WERI-Rb-1 (cell line): Measurements from ENCODE around the gene MAMDC4.

Source experiments
- DNase-seq: peaks from one replicate; pipeline ENCODE4 v3.0.0-alpha.2; 2020
- H3K27ac ChIP-seq: fragments of 250-450 bp; sonication (Bioruptor Pico); 2 replicates; pipeline ENCODE4 v1.5.1; 2020; ENCODE audit warnings: mild to moderate bottlenecking, moderate library complexity
- H3K27me3 ChIP-seq: fragments of 250-450 bp; sonication (Bioruptor Pico); 2 replicates; pipeline ENCODE4 v1.5.1; 2021; ENCODE audit warnings: mild to moderate bottlenecking, low read depth, moderate library complexity; ENCODE audit not compliant: insufficient read depth, severe bottlenecking
- H3K36me3 ChIP-seq: fragments of 250-450 bp; sonication (Bioruptor Pico); 2 replicates; pipeline ENCODE4 v1.5.1; 2020; ENCODE audit warnings: mild to moderate bottlenecking, moderate library complexity
- H3K4me3 ChIP-seq: 2 replicates; pipeline ENCODE4 v1.5.1; 2011; ENCODE audit warnings: low read depth, mild to moderate bottlenecking, control low read depth, low read length
- H3K9me3 ChIP-seq: fragments of 250-450 bp; sonication (Bioruptor Pico); 2 replicates; pipeline ENCODE4 v1.5.1; 2021; ENCODE audit warnings: mild to moderate bottlenecking, moderate library complexity; ENCODE audit not compliant: severe bottlenecking
- TF ChIP-seq, protein P1 (sequence below): IDR thresholded peaks from 2 replicates; pipeline ENCODE4 v1.5.1; 2011; ENCODE audit warnings: low read depth, mild to moderate bottlenecking, control low read depth, inconsistent platforms, low read length

The MAMDC4 gene

DNA sequence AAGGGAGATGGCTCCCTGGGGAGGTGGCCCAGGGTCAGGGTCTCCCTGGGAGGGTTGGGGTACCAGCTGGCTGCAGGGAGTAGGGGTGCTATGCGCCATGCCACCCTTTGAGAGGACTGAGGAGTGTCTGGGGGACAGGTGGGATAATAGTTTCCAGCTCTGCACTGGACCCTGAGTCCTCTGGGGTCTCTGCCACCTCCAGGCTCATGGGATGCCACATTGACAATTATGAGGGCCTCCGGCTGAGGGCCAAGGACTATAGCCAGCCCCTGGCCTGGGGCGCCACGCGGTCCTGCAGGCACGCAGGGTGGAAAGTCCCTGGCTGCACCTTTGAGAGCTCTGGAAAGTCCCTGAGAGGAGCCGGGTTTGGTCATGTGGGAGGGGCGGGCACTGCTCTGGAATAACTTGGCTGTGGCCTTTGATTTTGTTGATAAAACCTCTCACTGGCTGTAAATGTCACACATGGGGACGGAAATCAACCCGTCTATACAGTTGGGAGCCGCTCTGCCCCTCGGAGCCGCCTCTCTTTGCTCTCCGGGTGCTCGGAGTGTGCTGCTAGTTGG is 50.2 kb downstream of the MAMDC4 start:
- Histone ChIP-seq H3K27me3 (no peaks in the 10 kb centered on the region), H3K9me3 (no peaks in the 10 kb centered on the region), H3K27ac (no peak overlapping the region), H3K36me3 (peaks cover 87% of the 10 kb centered on the region), H3K4me3 (no peak overlapping the region)
- TF ChIP-seq, protein P1, sequence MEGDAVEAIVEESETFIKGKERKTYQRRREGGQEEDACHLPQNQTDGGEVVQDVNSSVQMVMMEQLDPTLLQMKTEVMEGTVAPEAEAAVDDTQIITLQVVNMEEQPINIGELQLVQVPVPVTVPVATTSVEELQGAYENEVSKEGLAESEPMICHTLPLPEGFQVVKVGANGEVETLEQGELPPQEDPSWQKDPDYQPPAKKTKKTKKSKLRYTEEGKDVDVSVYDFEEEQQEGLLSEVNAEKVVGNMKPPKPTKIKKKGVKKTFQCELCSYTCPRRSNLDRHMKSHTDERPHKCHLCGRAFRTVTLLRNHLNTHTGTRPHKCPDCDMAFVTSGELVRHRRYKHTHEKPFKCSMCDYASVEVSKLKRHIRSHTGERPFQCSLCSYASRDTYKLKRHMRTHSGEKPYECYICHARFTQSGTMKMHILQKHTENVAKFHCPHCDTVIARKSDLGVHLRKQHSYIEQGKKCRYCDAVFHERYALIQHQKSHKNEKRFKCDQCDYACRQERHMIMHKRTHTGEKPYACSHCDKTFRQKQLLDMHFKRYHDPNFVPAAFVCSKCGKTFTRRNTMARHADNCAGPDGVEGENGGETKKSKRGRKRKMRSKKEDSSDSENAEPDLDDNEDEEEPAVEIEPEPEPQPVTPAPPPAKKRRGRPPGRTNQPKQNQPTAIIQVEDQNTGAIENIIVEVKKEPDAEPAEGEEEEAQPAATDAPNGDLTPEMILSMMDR, result no peak
- no peak for DNase-seq

DNA sequence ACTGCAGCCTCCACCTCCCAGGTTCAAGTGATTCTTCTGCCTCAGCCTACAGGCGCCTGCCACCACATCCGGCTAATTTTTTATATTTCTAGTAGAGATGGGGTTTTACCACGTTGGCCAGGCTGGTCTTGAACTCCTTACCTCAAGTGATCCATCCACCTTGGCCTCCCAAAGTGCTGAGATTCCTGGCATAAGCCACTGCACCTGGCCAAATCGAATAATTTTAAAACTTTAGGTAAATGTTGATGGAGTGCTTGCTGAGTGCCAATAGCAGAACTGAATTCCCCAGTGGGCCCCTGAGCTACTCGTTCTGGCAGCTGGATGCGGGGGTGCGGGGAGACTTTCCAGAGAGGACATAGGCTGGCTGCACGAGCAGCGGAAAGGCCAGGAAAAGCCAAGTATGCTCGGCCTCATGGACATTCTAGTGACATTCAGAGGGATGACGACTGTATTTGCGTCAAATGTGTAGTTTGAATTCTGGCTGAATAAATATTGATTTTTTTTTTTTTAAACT is 51.0 kb downstream of the MAMDC4 start:
- Histone ChIP-seq H3K36me3 (peaks cover 95% of the 10 kb centered on the region), H3K27ac (no peak overlapping the region), H3K9me3 (no peaks in the 10 kb centered on the region), H3K27me3 (no peaks in the 10 kb centered on the region), H3K4me3 (no peak overlapping the region)
- DNase-seq, result no peak
- TF ChIP-seq, protein P1, result no peak

DNA sequence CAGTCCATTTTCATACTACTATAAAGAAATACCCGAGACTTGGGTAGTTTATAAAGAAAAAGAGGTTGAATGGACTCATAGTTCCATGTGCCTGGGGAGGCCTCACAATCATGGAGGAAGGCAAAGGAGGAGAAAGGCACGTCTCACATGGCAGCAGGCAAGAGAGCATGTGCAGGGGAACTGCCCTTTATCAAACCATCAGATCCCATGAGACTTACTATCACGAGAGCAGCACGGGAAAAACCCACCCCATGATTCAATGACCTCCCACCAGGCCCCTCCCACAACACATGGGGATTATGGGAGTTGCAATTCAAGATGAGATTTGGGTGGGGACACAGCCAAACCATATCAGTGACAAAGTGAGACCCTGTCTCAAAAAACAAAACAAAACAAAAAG is 54.1 kb downstream of the MAMDC4 start:
- Histone ChIP-seq H3K4me3 (no peak overlapping the region), H3K9me3 (no peaks in the 10 kb centered on the region), H3K27ac (no peak overlapping the region), H3K27me3 (no peaks in the 10 kb centered on the region), H3K36me3 (peaks cover 87% of the 10 kb centered on the region)
- TF ChIP-seq, protein P1, result no peak
- no peak for DNase-seq

DNA sequence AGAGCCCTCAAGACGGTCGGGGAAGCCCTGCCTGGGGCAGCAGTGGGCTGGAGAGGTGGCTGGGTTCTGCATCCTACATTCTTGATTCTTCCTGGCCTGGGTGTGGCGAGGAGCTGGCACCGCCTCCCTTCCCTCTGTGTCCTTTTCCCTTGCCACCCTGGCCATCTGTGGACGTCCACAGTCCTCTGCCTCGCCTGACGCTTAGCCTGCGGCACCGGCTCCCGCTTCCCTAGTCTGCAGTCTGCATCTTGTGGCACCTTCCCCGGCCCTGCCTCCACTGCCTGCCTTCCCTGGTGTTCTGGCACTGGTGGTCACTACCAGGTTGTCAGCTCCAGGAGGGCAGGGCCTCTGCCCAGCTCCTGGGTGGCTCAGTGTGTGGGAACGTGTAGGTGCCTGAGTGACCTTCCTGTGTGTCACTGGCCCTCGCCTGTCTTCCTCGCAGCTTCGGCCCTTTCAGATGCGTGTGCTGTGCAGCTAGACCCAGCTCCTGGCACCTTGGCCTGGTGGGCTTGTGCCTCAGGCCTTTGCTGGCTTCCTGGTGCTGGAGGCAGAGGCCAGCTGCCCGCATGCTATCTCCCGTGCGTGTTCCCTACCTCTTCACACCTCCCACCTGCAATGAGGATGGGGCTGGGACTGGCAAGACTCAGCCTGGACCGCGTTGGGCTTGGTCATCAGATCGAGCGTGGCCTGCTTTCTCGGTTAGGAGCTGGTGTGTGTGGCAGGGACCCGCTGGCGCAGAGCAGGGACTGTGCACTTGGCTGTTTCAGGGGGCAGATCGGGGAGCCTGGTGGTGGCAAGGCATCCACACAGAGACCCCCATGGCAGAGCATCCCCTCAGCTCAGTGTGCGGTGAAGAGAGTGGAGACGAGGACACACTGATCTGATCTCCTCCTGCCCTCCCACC is 55.1 kb downstream of the MAMDC4 start:
- Histone ChIP-seq H3K27ac (no peak overlapping the region), H3K27me3 (no peaks in the 10 kb centered on the region), H3K36me3 (peaks cover 79% of the 10 kb centered on the region), H3K4me3 (no peak overlapping the region), H3K9me3 (no peaks in the 10 kb centered on the region)
- DNase-seq, result no peak
- TF ChIP-seq, protein P1, result no peak
